SK-N-SH treated with all-trans-retinoic acid at 6 μM for 48 hours (cell line): Measurements from ENCODE around the gene CPNE4.
"Not testable (repeated sequence)": the region's sequence is repeated elsewhere in the genome, so short reads cannot be mapped to it uniquely, and the experiment has no call there.

ENCODE experiments used
- ATAC-seq: fragments of 200-7000 bp; cut with Tn5 transposase; 3 replicates; pipeline ENCODE4 v1.9.1; 2020; ENCODE audit warnings: mild to moderate bottlenecking, moderate library complexity
- ARNTL ChIP-seq: fragments of 450-650 bp; formaldehyde crosslinking; IDR thresholded peaks from 2 replicates; pipeline ENCODE4 v1.5.0; 2020; ENCODE audit warnings: low read depth, mild to moderate bottlenecking, moderate library complexity, borderline replicate concordance
- BACH2 ChIP-seq: fragments of 250-450 bp; sonication (Bioruptor Pico); IDR thresholded peaks from 2 replicates; pipeline ENCODE4 v1.9.0; 2021; ENCODE audit warnings: mild to moderate bottlenecking, borderline replicate concordance
- CSDC2 ChIP-seq: fragments of 250-450 bp; sonication (Bioruptor Pico); IDR thresholded peaks from 2 replicates; pipeline ENCODE4 v1.5.0; 2020; ENCODE audit warnings: mild to moderate bottlenecking, moderate library complexity
- ESRRG ChIP-seq: fragments of 250-450 bp; sonication (Bioruptor Pico); IDR thresholded peaks from 2 replicates; pipeline ENCODE4 v1.6.1; 2021; ENCODE audit warnings: mild to moderate bottlenecking
- GLIS3 ChIP-seq: fragments of 250-450 bp; sonication (Bioruptor Pico); IDR thresholded peaks from 2 replicates; pipeline ENCODE4 v1.5.0; 2020; ENCODE audit warnings: mild to moderate bottlenecking, moderate library complexity
- ISL1 ChIP-seq: fragments of 250-450 bp; sonication (Bioruptor Pico); IDR thresholded peaks from 2 replicates; pipeline ENCODE4 v2.1.2; 2022; ENCODE audit warnings: mild to moderate bottlenecking, moderate library complexity
- OSR1 ChIP-seq: fragments of 250-450 bp; sonication (Bioruptor Pico); IDR thresholded peaks from 2 replicates; pipeline ENCODE4 v1.8.0; 2022; ENCODE audit warnings: moderate library complexity, mild to moderate bottlenecking, inconsistent platforms
- POU6F1 ChIP-seq: fragments of 250-450 bp; sonication (Bioruptor Pico); IDR thresholded peaks from 2 replicates; pipeline ENCODE4 v1.8.0; 2021; ENCODE audit warnings: low read depth, mild to moderate bottlenecking, moderate library complexity, borderline replicate concordance
- PPARA ChIP-seq: fragments of 250-450 bp; sonication (Bioruptor Pico); IDR thresholded peaks from 2 replicates; pipeline ENCODE4 v1.5.0; 2020; ENCODE audit warnings: mild to moderate bottlenecking, borderline replicate concordance
- RARB ChIP-seq: fragments of 250-450 bp; sonication (Bioruptor Pico); IDR thresholded peaks from 2 replicates; pipeline ENCODE4 v1.8.0; 2021; ENCODE audit warnings: mild to moderate bottlenecking, moderate library complexity
- TOX ChIP-seq: fragments of 250-450 bp; sonication (Bioruptor Pico); IDR thresholded peaks from 2 replicates; pipeline ENCODE4 v1.8.0; 2021; ENCODE audit warnings: mild to moderate bottlenecking, moderate library complexity, borderline replicate concordance
- ZC3H10 ChIP-seq: fragments of 250-450 bp; sonication (Bioruptor Pico); IDR thresholded peaks from 2 replicates; pipeline ENCODE4 v1.5.1; 2021; ENCODE audit warnings: mild to moderate bottlenecking, moderate library complexity
- ZFP3 ChIP-seq: fragments of 250-450 bp; sonication (Bioruptor Pico); IDR thresholded peaks from 2 replicates; pipeline ENCODE4 v1.5.0; 2020; ENCODE audit warnings: mild to moderate bottlenecking, moderate library complexity
- ZFP30 ChIP-seq: fragments of 450-650 bp; formaldehyde crosslinking; IDR thresholded peaks from 2 replicates; pipeline ENCODE4 v1.5.0; 2022; ENCODE audit warnings: mild to moderate bottlenecking, moderate library complexity
- ZNF565 ChIP-seq: fragments of 450-650 bp; formaldehyde crosslinking; conservative IDR thresholded peaks from 2 replicates; pipeline ENCODE4 v1.5.0; 2020; ENCODE audit warnings: low read depth, mild to moderate bottlenecking, moderate library complexity
- ZNF70 ChIP-seq: fragments of 450-650 bp; formaldehyde crosslinking; IDR thresholded peaks from 2 replicates; pipeline ENCODE4 v1.5.0; 2020; ENCODE audit warnings: mild to moderate bottlenecking, moderate library complexity
- ZNF8 ChIP-seq: fragments of 450-650 bp; formaldehyde crosslinking; IDR thresholded peaks from 2 replicates; pipeline ENCODE4 v1.5.0; 2020; ENCODE audit warnings: mild to moderate bottlenecking, moderate library complexity
- TF ChIP-seq, protein P1 (sequence below): fragments of 250-450 bp; sonication (Bioruptor Pico); IDR thresholded peaks from 2 replicates; pipeline ENCODE4 v1.8.0; 2020; ENCODE audit warnings: mild to moderate bottlenecking, moderate library complexity, borderline replicate concordance
- TF ChIP-seq, protein P2 (sequence below): fragments of 250-450 bp; sonication (Bioruptor Pico); IDR thresholded peaks from 2 replicates; pipeline ENCODE4 v1.5.1; 2020; ENCODE audit warnings: low read depth, mild to moderate bottlenecking, moderate library complexity
- TF ChIP-seq, protein P3 (sequence below): fragments of 250-450 bp; sonication (Bioruptor Pico); IDR thresholded peaks from 2 replicates; pipeline ENCODE4 v1.5.0; 2020; ENCODE audit warnings: mild to moderate bottlenecking, moderate library complexity

Gene CPNE4

DNA sequence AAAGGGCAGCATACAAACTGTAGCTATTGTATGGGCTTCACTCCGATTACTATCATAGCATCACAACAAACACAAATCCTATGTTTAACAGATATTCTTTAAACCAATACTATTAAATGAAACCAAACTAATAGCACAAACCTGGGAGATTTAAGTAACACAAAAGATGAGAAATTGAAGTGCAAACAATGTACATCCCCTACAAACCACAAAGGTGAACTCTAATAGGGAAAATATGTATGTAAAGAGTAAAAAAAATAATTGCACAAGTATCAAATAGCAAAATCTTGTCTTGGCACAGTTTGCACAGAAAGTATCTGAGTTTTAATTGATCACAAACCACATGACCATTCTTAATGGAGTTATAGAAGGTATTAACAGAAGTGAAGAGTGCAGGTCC, 138.5 kb downstream of the CPNE4 start (continued):
- TF ChIP-seq OSR1 (CRISPR knock-in tag), result no peak

GRCh38 chr3:131895766-131896165, 139.0 kb downstream of the CPNE4 start:
- no peak for TF ChIP-seq OSR1 (CRISPR knock-in tag)
- no peak for TF ChIP-seq POU6F1 (CRISPR knock-in tag)
- no peak for TF ChIP-seq TOX (CRISPR knock-in tag)
- TF ChIP-seq ZC3H10 (CRISPR knock-in tag), result no peak
- TF ChIP-seq, all 23 proteins: peak for 0
- no peak for ATAC-seq

- no peak for ATAC-seq
- no peak for TF ChIP-seq PPARA (CRISPR knock-in tag)
- no peak for TF ChIP-seq ISL1 (CRISPR knock-in tag)
These were observed 142.5 kb downstream of the CPNE4 start for GRCh38 chr3:131892331-131892730.

DNA sequence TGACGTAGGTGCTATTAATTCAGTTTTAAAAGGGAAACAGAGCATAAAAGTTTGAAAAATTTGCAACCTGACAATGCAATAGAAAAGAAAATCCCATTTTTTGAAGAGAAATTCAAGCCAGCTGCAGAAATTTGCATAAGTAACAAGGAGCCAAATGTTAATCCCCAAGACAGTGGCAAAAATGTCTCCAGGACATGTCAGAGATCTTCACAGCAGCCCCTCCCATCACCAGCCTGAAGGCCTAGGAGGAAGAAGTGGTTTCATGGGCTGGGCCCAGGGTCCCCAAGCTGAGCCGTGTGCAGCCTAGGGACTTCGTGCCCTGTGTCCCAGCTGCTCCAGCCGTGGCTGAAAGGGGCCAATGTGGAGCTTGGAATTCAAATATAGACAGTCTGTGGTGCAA, 148.9 kb downstream of the CPNE4 start:
- not testable (repeated sequence) for ATAC-seq

DNA sequence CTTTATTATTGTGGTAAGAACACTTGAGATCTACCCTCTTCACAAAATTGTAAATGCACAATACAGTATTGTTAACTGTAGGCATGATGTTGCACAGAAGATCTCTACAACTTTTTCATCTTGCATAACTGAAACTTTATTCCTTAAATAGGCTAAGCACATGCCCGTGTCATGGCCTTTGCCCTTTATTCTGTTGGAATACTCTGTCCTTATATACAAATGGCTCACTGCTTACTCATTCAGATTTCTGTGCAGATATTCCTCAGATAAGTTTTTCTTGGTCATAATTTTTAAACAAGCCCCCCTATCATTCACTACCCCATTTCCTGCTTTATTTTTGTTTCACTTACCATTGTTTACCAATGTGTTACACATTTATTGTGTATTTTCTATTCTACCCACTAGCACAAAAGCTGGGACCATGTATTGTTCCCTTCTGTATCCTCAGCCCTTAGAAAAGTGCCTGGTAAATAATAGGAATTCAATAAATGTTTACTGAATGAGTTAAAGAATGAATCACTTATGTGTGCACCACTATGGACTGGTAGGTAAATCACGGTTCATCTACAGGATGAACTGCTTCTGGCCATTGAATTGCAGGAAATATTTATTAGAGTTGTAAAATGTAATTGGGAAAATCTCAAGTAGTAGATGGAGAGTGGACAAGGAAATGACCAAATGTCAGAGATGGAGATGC, 151.0 kb downstream of the CPNE4 start:
- ATAC-seq, result no peak
- TF ChIP-seq ZC3H10 (CRISPR knock-in tag) (no peak), ZFP3 (no peak), ZNF8 (CRISPR knock-in tag) (no peak), PPARA (CRISPR knock-in tag) (no peak), GLIS3 (CRISPR knock-in tag) (no peak), OSR1 (CRISPR knock-in tag) (no peak), ISL1 (CRISPR knock-in tag) (no peak), BACH2 (CRISPR knock-in tag) (no peak), ZNF70 (CRISPR knock-in tag) (no peak), ZNF565 (no peak), RARB (CRISPR knock-in tag) (no peak), ESRRG (CRISPR knock-in tag) (no peak), ARNTL (CRISPR knock-in tag) (no peak), CSDC2 (CRISPR knock-in tag) (no peak), ZFP30 (CRISPR knock-in tag) (no peak), POU6F1 (CRISPR knock-in tag) (no peak), TOX (CRISPR knock-in tag) (no peak)
- TF ChIP-seq, protein P1, sequence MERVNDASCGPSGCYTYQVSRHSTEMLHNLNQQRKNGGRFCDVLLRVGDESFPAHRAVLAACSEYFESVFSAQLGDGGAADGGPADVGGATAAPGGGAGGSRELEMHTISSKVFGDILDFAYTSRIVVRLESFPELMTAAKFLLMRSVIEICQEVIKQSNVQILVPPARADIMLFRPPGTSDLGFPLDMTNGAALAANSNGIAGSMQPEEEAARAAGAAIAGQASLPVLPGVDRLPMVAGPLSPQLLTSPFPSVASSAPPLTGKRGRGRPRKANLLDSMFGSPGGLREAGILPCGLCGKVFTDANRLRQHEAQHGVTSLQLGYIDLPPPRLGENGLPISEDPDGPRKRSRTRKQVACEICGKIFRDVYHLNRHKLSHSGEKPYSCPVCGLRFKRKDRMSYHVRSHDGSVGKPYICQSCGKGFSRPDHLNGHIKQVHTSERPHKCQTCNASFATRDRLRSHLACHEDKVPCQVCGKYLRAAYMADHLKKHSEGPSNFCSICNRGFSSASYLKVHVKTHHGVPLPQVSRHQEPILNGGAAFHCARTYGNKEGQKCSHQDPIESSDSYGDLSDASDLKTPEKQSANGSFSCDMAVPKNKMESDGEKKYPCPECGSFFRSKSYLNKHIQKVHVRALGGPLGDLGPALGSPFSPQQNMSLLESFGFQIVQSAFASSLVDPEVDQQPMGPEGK (CRISPR knock-in tag), result no peak
- TF ChIP-seq, protein P2, sequence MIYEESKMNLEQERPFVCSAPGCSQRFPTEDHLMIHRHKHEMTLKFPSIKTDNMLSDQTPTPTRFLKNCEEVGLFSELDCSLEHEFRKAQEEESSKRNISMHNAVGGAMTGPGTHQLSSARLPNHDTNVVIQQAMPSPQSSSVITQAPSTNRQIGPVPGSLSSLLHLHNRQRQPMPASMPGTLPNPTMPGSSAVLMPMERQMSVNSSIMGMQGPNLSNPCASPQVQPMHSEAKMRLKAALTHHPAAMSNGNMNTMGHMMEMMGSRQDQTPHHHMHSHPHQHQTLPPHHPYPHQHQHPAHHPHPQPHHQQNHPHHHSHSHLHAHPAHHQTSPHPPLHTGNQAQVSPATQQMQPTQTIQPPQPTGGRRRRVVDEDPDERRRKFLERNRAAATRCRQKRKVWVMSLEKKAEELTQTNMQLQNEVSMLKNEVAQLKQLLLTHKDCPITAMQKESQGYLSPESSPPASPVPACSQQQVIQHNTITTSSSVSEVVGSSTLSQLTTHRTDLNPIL, result no peak

- no peak for ATAC-seq
- TF ChIP-seq ISL1 (CRISPR knock-in tag), result no peak
- TF ChIP-seq, protein P3, sequence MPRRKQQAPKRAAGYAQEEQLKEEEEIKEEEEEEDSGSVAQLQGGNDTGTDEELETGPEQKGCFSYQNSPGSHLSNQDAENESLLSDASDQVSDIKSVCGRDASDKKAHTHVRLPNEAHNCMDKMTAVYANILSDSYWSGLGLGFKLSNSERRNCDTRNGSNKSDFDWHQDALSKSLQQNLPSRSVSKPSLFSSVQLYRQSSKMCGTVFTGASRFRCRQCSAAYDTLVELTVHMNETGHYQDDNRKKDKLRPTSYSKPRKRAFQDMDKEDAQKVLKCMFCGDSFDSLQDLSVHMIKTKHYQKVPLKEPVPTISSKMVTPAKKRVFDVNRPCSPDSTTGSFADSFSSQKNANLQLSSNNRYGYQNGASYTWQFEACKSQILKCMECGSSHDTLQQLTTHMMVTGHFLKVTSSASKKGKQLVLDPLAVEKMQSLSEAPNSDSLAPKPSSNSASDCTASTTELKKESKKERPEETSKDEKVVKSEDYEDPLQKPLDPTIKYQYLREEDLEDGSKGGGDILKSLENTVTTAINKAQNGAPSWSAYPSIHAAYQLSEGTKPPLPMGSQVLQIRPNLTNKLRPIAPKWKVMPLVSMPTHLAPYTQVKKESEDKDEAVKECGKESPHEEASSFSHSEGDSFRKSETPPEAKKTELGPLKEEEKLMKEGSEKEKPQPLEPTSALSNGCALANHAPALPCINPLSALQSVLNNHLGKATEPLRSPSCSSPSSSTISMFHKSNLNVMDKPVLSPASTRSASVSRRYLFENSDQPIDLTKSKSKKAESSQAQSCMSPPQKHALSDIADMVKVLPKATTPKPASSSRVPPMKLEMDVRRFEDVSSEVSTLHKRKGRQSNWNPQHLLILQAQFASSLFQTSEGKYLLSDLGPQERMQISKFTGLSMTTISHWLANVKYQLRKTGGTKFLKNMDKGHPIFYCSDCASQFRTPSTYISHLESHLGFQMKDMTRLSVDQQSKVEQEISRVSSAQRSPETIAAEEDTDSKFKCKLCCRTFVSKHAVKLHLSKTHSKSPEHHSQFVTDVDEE (CRISPR knock-in tag), result no peak
- TF ChIP-seq ZFP3, result no peak
- no peak for TF ChIP-seq CSDC2 (CRISPR knock-in tag)
- TF ChIP-seq, protein P1 (CRISPR knock-in tag), result no peak
- TF ChIP-seq, protein P2, result no peak
- no peak for TF ChIP-seq GLIS3 (CRISPR knock-in tag)
These were observed 151.7 kb downstream of the CPNE4 start for GRCh38 chr3:131883086-131883485.
